Measurements from ENCODE around the gene MYRF.

The MYRF gene

DNA sequence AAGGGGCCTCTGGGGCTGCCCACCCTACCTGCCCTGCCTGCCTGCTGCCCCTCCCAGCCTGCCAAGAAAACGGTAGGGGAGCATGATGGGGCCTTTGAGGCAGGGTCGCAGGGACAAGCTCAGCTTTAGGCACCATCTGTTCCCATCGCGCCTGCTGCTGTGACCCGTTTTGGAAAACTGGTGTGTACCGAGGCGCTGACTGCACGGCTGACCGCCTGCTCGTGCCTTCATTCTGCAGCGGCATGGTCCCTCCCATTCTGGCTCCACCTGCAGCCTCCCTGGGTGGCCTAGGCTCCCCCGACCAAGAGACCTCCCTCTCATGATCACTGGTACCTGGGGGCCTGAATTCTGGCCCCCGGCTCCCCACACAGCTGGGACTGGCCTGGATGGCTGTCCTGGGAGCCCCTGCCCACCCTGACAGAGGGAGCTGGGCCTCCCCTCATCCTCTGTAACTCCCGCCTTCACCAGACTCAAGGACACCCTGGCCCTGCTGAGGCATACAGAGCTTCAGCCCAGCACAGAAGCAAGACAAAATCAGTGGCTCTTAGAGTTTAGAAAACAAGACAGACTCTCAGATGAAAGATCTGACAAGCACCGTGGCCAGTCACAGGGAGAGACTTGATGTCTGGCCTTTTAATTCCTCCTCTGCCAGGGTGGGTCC lies 6.5 kb upstream of the MYRF start:
- Histone ChIP-seq H3K27ac (no peak overlapping the region), H3K36me3 (ENCODE audit: insufficient read depth, low read length) (peaks cover 4% of the 10 kb centered on the region; the same call in 1 of the 2 replicates), H3K4me3 (no peak overlapping the region), H3K9ac (ENCODE audit: insufficient read length) (no peak overlapping the region), H3K9me3 (ENCODE audit: low read depth, low read length) (no peaks in the 10 kb centered on the region)
- no peak for DNase-seq (ENCODE audit: low read depth, low spot score)
- TF ChIP-seq FOXP2 (optimal IDR thresholded peaks at IDR 0.05; ENCODE audit: control extremely low read depth, extremely low read length, insufficient read depth): no peak
- TF ChIP-seq EZH2 (IDR thresholded peaks at IDR 0.05): no peak
- TF ChIP-seq POLR2AphosphoS5 (IDR thresholded peaks at IDR 0.05; ENCODE audit: borderline replicate concordance, low read depth, low read length): no peak

DNA sequence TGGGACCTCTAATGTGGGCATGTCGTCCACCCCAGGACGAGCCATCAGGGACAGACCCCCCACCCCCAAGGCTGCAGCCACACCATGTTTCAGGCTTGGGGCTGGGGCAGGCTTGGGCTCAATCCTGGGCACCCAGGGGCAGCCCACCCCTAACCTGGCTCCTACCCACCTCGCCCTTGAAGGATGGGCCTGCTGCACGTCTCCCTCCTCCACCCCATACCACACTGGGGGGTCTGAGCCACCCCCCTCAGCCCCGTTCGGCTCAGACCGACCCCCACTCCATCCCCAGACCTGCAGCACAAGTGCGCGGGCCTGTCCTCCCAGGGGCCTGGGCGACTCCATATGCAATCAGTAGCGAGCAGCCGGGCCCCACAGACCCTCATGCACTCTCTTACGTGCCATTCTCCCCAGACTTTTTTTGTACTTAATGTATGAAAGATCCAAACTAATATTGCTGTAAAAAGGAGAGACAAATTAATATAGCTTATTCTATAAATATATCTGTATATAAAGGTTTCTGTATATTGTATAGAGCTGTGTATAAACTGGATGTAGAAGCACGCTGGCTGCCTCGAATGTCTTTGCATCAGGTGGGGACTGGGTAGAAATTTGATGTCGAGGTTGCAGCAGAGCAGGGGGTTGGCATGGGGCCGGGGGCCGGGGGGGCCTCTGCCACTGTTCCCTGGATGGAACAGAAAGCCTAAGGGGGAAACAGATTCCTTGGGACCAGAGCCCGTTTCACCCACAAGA lies 5.8 kb upstream of the MYRF start:
- peaks cover 4% of the 10 kb centered on the region; the same call in 1 of the 2 replicates for H3K36me3 ChIP-seq (ENCODE audit: insufficient read depth, low read length)
- H3K9ac ChIP-seq (ENCODE audit: insufficient read length): no peak overlapping the region
- no peak for DNase-seq (ENCODE audit: low read depth, low spot score)
- no peak overlapping the region for H3K27ac ChIP-seq
- H3K9me3 ChIP-seq (ENCODE audit: low read depth, low read length): no peaks in the 10 kb centered on the region
- TF ChIP-seq FOXP2 (optimal IDR thresholded peaks at IDR 0.05; ENCODE audit: control extremely low read depth, extremely low read length, insufficient read depth) (no peak), EZH2 (IDR thresholded peaks at IDR 0.05) (no peak), POLR2AphosphoS5 (IDR thresholded peaks at IDR 0.05; ENCODE audit: borderline replicate concordance, low read depth, low read length) (no peak)
- H3K4me3 ChIP-seq: no peak overlapping the region

DNA sequence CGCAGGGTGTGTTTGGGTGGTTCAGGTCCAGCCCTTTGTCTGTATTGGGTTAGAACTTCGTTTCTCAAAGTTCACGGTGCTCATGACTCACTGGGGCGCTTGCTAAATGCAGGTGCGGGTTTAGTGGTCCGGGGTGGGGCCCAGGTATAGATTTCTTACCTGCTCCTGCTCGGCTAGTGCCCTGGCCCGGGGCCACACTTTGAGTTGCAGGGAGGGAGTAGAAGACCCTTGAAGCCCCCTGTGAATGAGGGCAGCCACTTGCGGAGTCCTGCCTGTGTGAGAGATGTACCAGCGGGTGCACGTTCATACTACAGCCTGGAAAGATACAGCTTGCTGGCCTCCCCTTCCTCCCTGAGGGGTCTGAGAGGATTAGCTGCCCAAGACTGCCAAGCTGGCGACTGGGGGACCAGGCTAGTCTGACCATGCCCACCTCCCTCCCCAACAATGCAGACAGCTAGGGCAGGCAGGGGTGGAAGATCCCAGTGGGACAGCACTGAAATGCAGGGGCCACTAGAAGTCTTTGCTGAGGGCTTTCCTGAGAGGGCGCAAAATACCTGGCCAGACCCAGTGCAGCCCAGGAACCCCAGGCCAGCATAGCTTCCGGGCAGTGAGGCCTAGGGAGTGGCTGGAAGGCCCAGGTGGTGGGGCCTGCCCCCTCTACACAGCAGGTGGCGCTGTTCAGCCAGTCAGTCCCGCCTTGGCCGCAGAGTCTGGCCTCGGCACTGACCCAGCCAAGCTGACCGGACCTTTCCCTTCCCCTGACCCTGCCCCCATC lies 5.1 kb upstream of the MYRF start:
- Histone ChIP-seq H3K9ac (ENCODE audit: insufficient read length) (no peak overlapping the region), H3K27ac (no peak overlapping the region), H3K4me3 (no peak overlapping the region), H3K9me3 (ENCODE audit: low read depth, low read length) (no peaks in the 10 kb centered on the region), H3K36me3 (ENCODE audit: insufficient read depth, low read length) (no peaks in the 10 kb centered on the region; the same call in 1 of the 2 replicates)
- DNase-seq (ENCODE audit: low read depth, low spot score): no peak
- no peak for TF ChIP-seq FOXP2 (optimal IDR thresholded peaks at IDR 0.05; ENCODE audit: control extremely low read depth, extremely low read length, insufficient read depth)
- no peak for TF ChIP-seq POLR2AphosphoS5 (IDR thresholded peaks at IDR 0.05; ENCODE audit: borderline replicate concordance, low read depth, low read length)
- TF ChIP-seq EZH2 (IDR thresholded peaks at IDR 0.05): no peak

DNA sequence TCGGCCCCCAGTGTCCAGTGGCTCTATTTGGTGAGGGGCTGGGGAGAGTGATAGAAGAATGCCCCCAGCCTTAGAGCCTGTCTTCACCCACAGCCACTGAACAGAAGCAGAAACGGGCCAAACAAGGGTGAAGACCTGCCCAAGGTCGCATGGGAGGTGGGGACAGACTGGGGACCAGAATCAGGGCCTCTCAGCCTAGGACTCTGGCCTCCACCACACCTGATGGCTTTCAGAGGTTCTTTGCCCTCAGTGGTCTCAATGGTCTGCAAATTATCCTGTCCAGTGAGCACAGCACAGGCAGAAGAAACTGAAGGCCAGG lies 4.5 kb upstream of the MYRF start:
- no peak for DNase-seq (ENCODE audit: low read depth, low spot score)
- Histone ChIP-seq H3K4me3 (no peak overlapping the region), H3K9me3 (ENCODE audit: low read depth, low read length) (no peaks in the 10 kb centered on the region), H3K36me3 (ENCODE audit: insufficient read depth, low read length) (no peaks in the 10 kb centered on the region), H3K9ac (ENCODE audit: insufficient read length) (no peak overlapping the region), H3K27ac (no peak overlapping the region)
- TF ChIP-seq EZH2 (IDR thresholded peaks at IDR 0.05) (no peak), FOXP2 (optimal IDR thresholded peaks at IDR 0.05; ENCODE audit: control extremely low read depth, extremely low read length, insufficient read depth) (no peak), POLR2AphosphoS5 (IDR thresholded peaks at IDR 0.05; ENCODE audit: borderline replicate concordance, low read depth, low read length) (no peak)

DNA sequence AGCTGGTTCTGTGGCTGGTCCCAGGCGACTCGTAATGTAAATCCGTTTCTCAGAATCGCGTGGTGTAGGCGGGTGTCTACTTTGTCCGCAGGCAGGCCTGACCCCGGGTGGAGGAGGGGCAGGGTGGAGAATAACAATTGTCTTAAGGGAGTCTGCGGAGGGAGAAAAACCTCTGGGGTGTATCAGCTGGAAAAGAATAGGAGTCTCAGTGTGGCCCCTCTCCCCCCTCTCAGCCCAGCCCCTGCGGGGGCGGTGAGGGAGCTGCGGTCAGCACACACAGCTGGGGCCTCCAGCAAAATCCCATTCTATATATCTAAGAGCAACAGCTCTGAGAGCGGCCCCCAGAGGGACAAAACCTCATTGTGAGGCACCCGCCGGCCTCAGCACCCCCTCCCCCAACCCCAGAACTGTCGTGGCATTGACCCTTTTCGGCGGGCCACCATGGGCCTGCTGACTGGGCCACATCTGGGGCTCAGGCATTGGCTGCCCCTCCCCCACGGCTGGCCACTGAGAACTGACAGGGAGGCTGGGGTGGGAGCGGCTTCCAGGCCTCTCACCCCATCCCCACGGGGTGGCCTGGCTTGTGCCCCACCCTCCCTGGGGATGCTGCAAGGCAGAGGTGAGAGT lies 2.7 kb upstream of the MYRF start:
- no peak for DNase-seq (ENCODE audit: low read depth, low spot score)
- TF ChIP-seq POLR2AphosphoS5 (IDR thresholded peaks at IDR 0.05; ENCODE audit: borderline replicate concordance, low read depth, low read length) (no peak), FOXP2 (optimal IDR thresholded peaks at IDR 0.05; ENCODE audit: control extremely low read depth, extremely low read length, insufficient read depth) (no peak), EZH2 (IDR thresholded peaks at IDR 0.05) (no peak)
- Histone ChIP-seq H3K9me3 (ENCODE audit: low read depth, low read length) (no peaks in the 10 kb centered on the region), H3K36me3 (ENCODE audit: insufficient read depth, low read length) (no peaks in the 10 kb centered on the region), H3K4me3 (no peak overlapping the region), H3K9ac (ENCODE audit: insufficient read length) (no peak overlapping the region), H3K27ac (no peak overlapping the region)

DNA sequence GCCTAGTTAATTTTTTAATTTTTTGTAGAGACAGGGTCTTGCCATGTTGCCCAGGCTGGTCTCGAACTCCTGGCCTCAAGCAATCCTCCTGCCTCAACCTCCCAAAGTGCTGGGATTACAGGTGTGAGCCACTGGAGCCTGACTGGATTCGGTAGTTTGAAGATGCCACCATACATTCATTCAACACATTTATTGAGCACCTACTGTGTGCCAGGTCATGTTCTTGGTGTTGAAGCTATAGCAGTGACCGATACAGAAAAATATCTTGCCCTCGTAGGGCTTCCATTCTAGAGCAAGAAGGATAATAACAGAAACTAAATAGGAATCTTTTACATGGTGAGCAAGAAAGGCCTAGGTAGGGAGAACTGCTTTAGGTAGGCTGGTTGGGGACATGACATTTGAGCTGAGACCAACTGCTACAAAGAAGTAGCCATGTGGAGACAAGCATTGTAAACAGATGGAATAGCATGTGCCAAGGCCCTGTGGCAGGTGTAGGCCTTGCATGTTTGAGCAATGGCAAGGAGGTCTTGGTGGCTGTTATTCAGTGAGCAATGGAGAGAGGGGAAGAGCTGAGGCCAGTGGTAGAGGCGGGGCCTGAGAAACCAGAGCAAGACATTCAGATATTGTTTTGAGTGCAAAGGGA lies 1.7 kb upstream of the MYRF start:
- no peaks in the 10 kb centered on the region for H3K9me3 ChIP-seq (ENCODE audit: low read depth, low read length)
- no peak overlapping the region for H3K9ac ChIP-seq (ENCODE audit: insufficient read length)
- no peak for TF ChIP-seq POLR2AphosphoS5 (IDR thresholded peaks at IDR 0.05; ENCODE audit: borderline replicate concordance, low read depth, low read length)
- no peak for TF ChIP-seq EZH2 (IDR thresholded peaks at IDR 0.05)
- TF ChIP-seq FOXP2 (optimal IDR thresholded peaks at IDR 0.05; ENCODE audit: control extremely low read depth, extremely low read length, insufficient read depth): no peak
- H3K4me3 ChIP-seq: no peak overlapping the region
- H3K36me3 ChIP-seq (ENCODE audit: insufficient read depth, low read length): no peaks in the 10 kb centered on the region
- no peak for DNase-seq (ENCODE audit: low read depth, low spot score)
- no peak overlapping the region for H3K27ac ChIP-seq

DNA sequence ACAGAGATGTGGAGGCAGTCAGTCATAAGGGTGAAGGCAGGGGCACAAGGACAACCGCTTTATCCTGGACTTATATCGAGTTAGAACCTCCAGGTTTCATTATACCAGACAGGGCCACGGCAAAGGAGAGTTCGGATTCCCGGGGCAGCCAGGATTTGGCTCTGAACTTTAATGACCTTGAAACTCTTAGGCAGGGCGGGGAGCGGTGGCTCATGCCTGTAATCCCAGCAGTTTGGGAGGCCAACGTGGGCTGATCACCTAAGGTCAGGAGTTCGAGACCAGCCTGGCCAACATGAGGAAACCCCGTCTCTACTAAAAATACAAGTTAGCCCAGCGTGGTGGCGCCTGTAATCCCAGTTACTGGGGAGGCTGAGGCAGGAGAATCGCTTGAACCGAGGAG lies 1.1 kb upstream of the MYRF start:
- no peak for TF ChIP-seq EZH2 (IDR thresholded peaks at IDR 0.05)
- TF ChIP-seq FOXP2 (optimal IDR thresholded peaks at IDR 0.05; ENCODE audit: control extremely low read depth, extremely low read length, insufficient read depth): no peak
- TF ChIP-seq POLR2AphosphoS5 (IDR thresholded peaks at IDR 0.05; ENCODE audit: borderline replicate concordance, low read depth, low read length): no peak
- Histone ChIP-seq H3K9me3 (ENCODE audit: low read depth, low read length) (no peaks in the 10 kb centered on the region), H3K27ac (no peak overlapping the region), H3K4me3 (no peak overlapping the region), H3K36me3 (ENCODE audit: insufficient read depth, low read length) (no peaks in the 10 kb centered on the region), H3K9ac (ENCODE audit: insufficient read length) (no peak overlapping the region)
- DNase-seq (ENCODE audit: low read depth, low spot score): no peak

All from SK-N-MC (cell line).